HepG2 (cell line): ENCODE measurements around the gene IFI27. TPM values are rescaled to one million over a fixed set of nuclear protein-coding genes. Genes with fewer than 3 reads are reported as not detected.

Experiments used
- AHR ChIP-seq: IDR thresholded peaks from 2 replicates; pipeline ENCODE4 v1.6.1; 2018; ENCODE audit warnings: missing genetic modification reagents, missing compliant biosample characterization
- ARNT2 ChIP-seq: sonication (generic); formaldehyde crosslinking; IDR thresholded peaks from 2 replicates; pipeline ENCODE4 v1.8.0; 2022; ENCODE audit warnings: mild to moderate bottlenecking, low read depth, missing genetic modification reagents, moderate library complexity
- BCL6 ChIP-seq: IDR thresholded peaks from 2 replicates; pipeline ENCODE4 v1.6.1; 2016; ENCODE audit warnings: missing genetic modification reagents, missing compliant biosample characterization
- DMAP1 ChIP-seq: IDR thresholded peaks from 2 replicates; pipeline ENCODE4 v1.6.1; 2016
- DMTF1 ChIP-seq: sonication (generic); formaldehyde crosslinking; IDR thresholded peaks from 2 replicates; pipeline ENCODE4 v1.4.0; 2020; ENCODE audit warnings: mild to moderate bottlenecking, missing genetic modification reagents
- FOSL2 ChIP-seq: sonication (generic); formaldehyde crosslinking; IDR thresholded peaks from 2 replicates; pipeline ENCODE4 v1.4.0; 2020; ENCODE audit warnings: missing genetic modification reagents
- GABPB1 ChIP-seq: IDR thresholded peaks from 2 replicates; pipeline ENCODE4 v1.6.1; 2016; ENCODE audit warnings: mild to moderate bottlenecking, missing genetic modification reagents, moderate library complexity, missing compliant biosample characterization
- HES4 ChIP-seq: sonication (generic); formaldehyde crosslinking; IDR thresholded peaks from 2 replicates; pipeline ENCODE4 v1.9.0; 2021; ENCODE audit warnings: mild to moderate bottlenecking, missing genetic modification reagents, borderline replicate concordance
- KAT8 ChIP-seq: IDR thresholded peaks from 2 replicates; pipeline ENCODE4 v1.6.1; 2016; ENCODE audit warnings: missing genetic modification reagents, missing compliant biosample characterization
- MAZ ChIP-seq, 2 experiments: sonication (generic) in 1 of 2; formaldehyde crosslinking in 1 of 2; IDR thresholded peaks; 2 replicates each; pipeline versions ENCODE4 v1.5.0 to v1.6.1; 2012 to 2020; ENCODE audit warnings: low read depth in 2 of 2, mild to moderate bottlenecking in 2 of 2, borderline replicate concordance in 1 of 2, improper control_type of control experiment in 1 of 2, low read length in 1 of 2, missing genetic modification reagents in 1 of 2, moderate library complexity in 1 of 2
- PCBP1 ChIP-seq: fragments of 200-400 bp; formaldehyde crosslinking; IDR thresholded peaks from 2 replicates; pipeline ENCODE4 v1.6.1; 2017; ENCODE audit warnings: mild to moderate bottlenecking, low read depth, low read length, borderline replicate concordance
- SAFB2 ChIP-seq: sonication (generic); formaldehyde crosslinking; IDR thresholded peaks from 2 replicates; pipeline ENCODE4 v1.5.1; 2020; ENCODE audit warnings: missing genetic modification reagents, low read depth, mild to moderate bottlenecking, borderline replicate concordance
- SMC3 ChIP-seq: IDR thresholded peaks from 2 replicates; pipeline ENCODE4 v1.6.1; 2011; ENCODE audit warnings: low read length, improper control_type of control experiment
- XRCC5 ChIP-seq: fragments of 200-400 bp; formaldehyde crosslinking; optimal IDR thresholded peaks from 2 replicates; pipeline ENCODE3; 2017; ENCODE audit warnings: mild to moderate bottlenecking, low read length
- ZBTB20 ChIP-seq: sonication (generic); formaldehyde crosslinking; IDR thresholded peaks from 2 replicates; pipeline ENCODE4 v1.8.1; 2023; ENCODE audit warnings: missing genetic modification reagents, low read depth, mild to moderate bottlenecking, borderline replicate concordance
- ZBTB34 ChIP-seq: sonication (generic); formaldehyde crosslinking; IDR thresholded peaks from 2 replicates; pipeline ENCODE4 v1.8.0; 2022; ENCODE audit warnings: mild to moderate bottlenecking, missing genetic modification reagents
- ZGPAT ChIP-seq: IDR thresholded peaks from 2 replicates; pipeline ENCODE4 v1.6.1; 2016; ENCODE audit warnings: mild to moderate bottlenecking
- ZNF276 ChIP-seq: sonication (generic); formaldehyde crosslinking; IDR thresholded peaks from 2 replicates; pipeline ENCODE4 v1.4.0; 2020; ENCODE audit warnings: mild to moderate bottlenecking, low read depth, missing genetic modification reagents
- ZNF333 ChIP-seq: sonication (generic); formaldehyde crosslinking; IDR thresholded peaks from 2 replicates; pipeline ENCODE4 v1.4.0; 2020; ENCODE audit warnings: mild to moderate bottlenecking, missing genetic modification reagents, borderline replicate concordance
- ZNF44 ChIP-seq: sonication (generic); formaldehyde crosslinking; IDR thresholded peaks from 2 replicates; pipeline ENCODE4 v1.5.1; 2020; ENCODE audit warnings: mild to moderate bottlenecking, missing genetic modification reagents
- polyA plus RNA-seq, 8 experiments: library from polyadenylated mRNA; depleted of rRNA in 3 of 8; stranded (reverse) in 7 of 8; unstranded in 1 of 8; fragments of >200 nt; fragmentation: Illumina TruSeq in 4 of 8; extraction: Trizol in 4 of 8; gene quantifications; 2 replicates each; pipeline versions ENCODE4 v1.2.1 to v1.2.3, GENCODE V29; 2011 to 2016; ENCODE audit warnings: low read depth in 4 of 8, missing spikeins in 1 of 8, mixed read lengths in 1 of 8; ENCODE audit not compliant: insufficient read depth in 1 of 8
- total RNA-seq, 5 experiments: library from RNA; depleted of rRNA; stranded (reverse); fragments of >200 nt; fragmentation: Illumina TruSeq; extraction: Trizol; gene quantifications; 2 replicates each; pipeline ENCODE4 v1.2.3, GENCODE V29; 2016; ENCODE audit warnings: low read depth in 1 of 5
- TF ChIP-seq, protein P1 (sequence below): IDR thresholded peaks from 2 replicates; pipeline ENCODE4 v1.6.1; 2016; ENCODE audit warnings: missing genetic modification reagents, missing compliant biosample characterization

The IFI27 gene
- total and polyA plus RNA-seq, 2 of the 13 experiments (the other 11 are each of a cell fraction or from before 2014, with no cell fraction given), result 1.2 to 1.7 TPM

- TF ChIP-seq, protein P1, sequence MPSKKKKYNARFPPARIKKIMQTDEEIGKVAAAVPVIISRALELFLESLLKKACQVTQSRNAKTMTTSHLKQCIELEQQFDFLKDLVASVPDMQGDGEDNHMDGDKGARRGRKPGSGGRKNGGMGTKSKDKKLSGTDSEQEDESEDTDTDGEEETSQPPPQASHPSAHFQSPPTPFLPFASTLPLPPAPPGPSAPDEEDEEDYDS (CRISPR knock-in tag), result peak; percentile 95
- TF ChIP-seq HES4 (CRISPR knock-in tag) (0 out of 2 replicates have a peak, but pooled peaks have one; percentile 43), ZBTB20 (CRISPR knock-in tag) (no peak), ZNF333 (CRISPR knock-in tag) (no peak), MAZ (IDR thresholded peaks at IDR 0.05; ENCODE audit: borderline replicate concordance, low read depth, low read length) (no peak), MAZ (CRISPR knock-in tag; IDR thresholded peaks at IDR 0.05; ENCODE audit: low read depth) (peak; percentile 48; the same call in 1 of the 2 replicates), GABPB1 (CRISPR knock-in tag) (peak; percentile 97), ZNF44 (CRISPR knock-in tag) (no peak), DMTF1 (no peak), ZNF276 (CRISPR knock-in tag) (peak; percentile 80; the same call in 1 of the 2 replicates), SMC3 (0 out of 2 replicates have a peak, but pooled peaks have one; percentile 7), PCBP1 (no peak), ZBTB34 (no peak), DMAP1 (CRISPR knock-in tag) (peak; percentile 68), XRCC5 (peak; percentile 67), KAT8 (CRISPR knock-in tag) (peak; percentile 73), AHR (CRISPR knock-in tag) (no peak; the same call in 1 of the 2 replicates), ARNT2 (CRISPR knock-in tag) (peak; percentile 57; the same call in 1 of the 2 replicates), BCL6 (CRISPR knock-in tag) (no peak), SAFB2 (CRISPR knock-in tag) (peak; percentile 81; the same call in 1 of the 2 replicates), FOSL2 (CRISPR knock-in tag) (no peak), ZGPAT (CRISPR knock-in tag) (peak; percentile 46; the same call in 1 of the 2 replicates)
Measured at GRCh38 chr14:94080621-94081385, 29.7 kb upstream of the IFI27 start, which contains the start of the genes DDX24 and IFI27L1 (continued).
